Thyroid gland (tissue), 4 donors: ENCODE data around the gene SLC14A1.

Experiments used
- CTCF ChIP-seq, 6 experiments: fragments of 200-600 bp in 3 of 6; fragments of 450-650 bp in 3 of 6; sonication (generic) in 3 of 6; IDR thresholded peaks; one replicate each; pipeline ENCODE4 v1.5.1; 2016 to 2019; ENCODE audit warnings: antibody characterized with exemption in 6 of 6, mild to moderate bottlenecking in 2 of 6, inconsistent platforms in 1 of 6, moderate library complexity in 1 of 6
- POLR2A ChIP-seq, 2 donors: fragments of 450-650 bp; IDR thresholded peaks; one replicate each; pipeline ENCODE4 v1.6.1; 2017; ENCODE audit warnings: antibody characterized with exemption in 2 of 2, mild to moderate bottlenecking in 2 of 2, moderate library complexity in 1 of 2

DNA sequence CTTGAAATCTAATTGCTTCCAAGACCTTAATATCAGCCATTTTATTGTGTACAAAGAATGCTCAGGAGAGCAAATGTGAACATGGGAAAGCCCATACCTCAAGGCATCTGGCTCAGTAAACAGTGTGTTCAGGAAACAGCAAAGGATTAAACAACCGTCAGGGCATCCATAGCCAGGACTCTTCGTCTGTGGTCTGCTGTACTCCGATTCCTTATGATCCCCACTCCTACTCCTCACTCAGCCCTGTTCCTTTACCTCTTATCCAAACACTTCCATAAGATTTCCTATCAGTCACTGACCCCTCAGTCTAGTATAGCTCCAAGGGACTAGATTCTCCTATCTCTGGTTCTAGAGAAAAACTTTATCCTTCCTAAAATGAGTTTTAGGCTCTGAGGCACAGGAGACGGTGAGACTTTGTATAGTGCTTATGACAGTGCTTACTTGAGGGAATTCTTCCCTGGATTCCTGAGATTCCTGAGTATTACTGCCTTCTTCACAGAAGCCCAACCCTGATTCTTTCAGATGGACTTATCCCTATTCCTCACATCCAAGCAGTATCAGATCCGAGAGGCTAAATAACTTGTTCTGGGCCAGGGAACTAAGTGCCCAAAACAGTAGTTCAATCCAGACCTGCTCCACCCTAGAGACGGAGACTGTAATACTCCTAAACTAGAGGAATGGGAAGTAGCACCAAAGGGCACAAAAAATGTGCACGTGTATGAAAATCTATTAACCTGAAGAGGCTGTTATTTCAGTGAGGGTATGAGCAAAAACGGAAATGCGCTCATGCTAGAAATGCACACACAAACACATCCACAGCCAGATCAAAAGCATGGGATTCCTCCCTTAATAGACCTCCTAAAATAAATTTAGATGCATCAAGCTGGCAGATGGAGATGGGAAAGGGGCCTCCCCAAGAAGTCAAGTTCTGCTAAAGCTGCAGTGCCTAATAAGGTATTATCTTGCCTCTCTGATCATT lies 59.4 kb downstream of the SLC14A1 start:
- TF ChIP-seq CTCF (IDR thresholded peaks at IDR 0.05) (no peak), POLR2A (IDR thresholded peaks at IDR 0.05) (no peak)
